ENCODE data around the gene GORASP2. TPM values are rescaled to one million over a fixed set of nuclear protein-coding genes. Genes with fewer than 3 reads are reported as not detected.

The GORASP2 gene
- total and polyA plus RNA-seq, 2 donors (not counting 1 experiment from before 2014, with no cell fraction given) = 28.2 to 228 TPM

- Histone ChIP-seq H2AFZ (ENCODE audit: low read length) (no peak overlapping the region), H4K20me1 (ENCODE audit: control insufficient read depth, extremely low read depth, insufficient read depth, low read length) (no peaks in the 10 kb centered on the region), H3K79me2 (ENCODE audit: control insufficient read depth, insufficient read depth, low read length) (no peaks in the 10 kb centered on the region), H3K27ac (ENCODE audit: insufficient read depth, low read length) (no peak overlapping the region), H3K4me1 (ENCODE audit: control insufficient read depth, extremely low read depth, insufficient read depth, low read length) (no peaks in the 10 kb centered on the region), H3K36me3 (ENCODE audit: control insufficient read depth, insufficient read depth, low read length) (peaks cover 2% of the 10 kb centered on the region), H3K9me3 (ENCODE audit: control insufficient read depth, insufficient read depth, low read depth, low read length) (no peaks in the 10 kb centered on the region), H3K9ac (ENCODE audit: insufficient read depth, low read length) (no peak overlapping the region), H3K4me3 (replicated peaks in 1 of 4; ENCODE audit: control extremely low read depth in 1 of 4, insufficient read depth in 1 of 4, low read depth in 3 of 4, low read length in 4 of 4) (no peak overlapping the region), H3K4me2 (ENCODE audit: extremely low read depth, insufficient read depth, low read length) (no peak overlapping the region), H3K27me3 (ENCODE audit: control insufficient read depth, insufficient read depth, low read length) (no peaks in the 10 kb centered on the region)
- DNase-seq (ENCODE audit: low read depth in 2 of 2) = no peak
- no peak for TF ChIP-seq EZH2 (IDR thresholded peaks at IDR 0.05; ENCODE audit: low read length, missing control alignments)
- TF ChIP-seq CTCF (conservative IDR thresholded peaks at IDR 0.05 in 1 of 2, IDR thresholded peaks at IDR 0.05 in 1 of 2; ENCODE audit: low read depth in 1 of 2, low read length in 2 of 2) = no peak
Observed at GRCh38 chr2:171004363-171004762, 75.3 kb downstream of the GORASP2 start.

- no peak for TF ChIP-seq CTCF (conservative IDR thresholded peaks at IDR 0.05 in 1 of 2, IDR thresholded peaks at IDR 0.05 in 1 of 2; ENCODE audit: low read depth in 1 of 2, low read length in 2 of 2)
- no peak for TF ChIP-seq EZH2 (IDR thresholded peaks at IDR 0.05; ENCODE audit: low read length, missing control alignments)
- H3K4me3 ChIP-seq (replicated peaks in 1 of 4; ENCODE audit: control extremely low read depth in 1 of 4, insufficient read depth in 1 of 4, low read depth in 3 of 4, low read length in 4 of 4) = no peak overlapping the region
Observed at GRCh38 chr2:171004833-171005232, 75.8 kb downstream of the GORASP2 start.

GRCh38 chr2:171008550-171009205 is 79.6 kb downstream of the GORASP2 start:
- Histone ChIP-seq H3K79me2 (ENCODE audit: control insufficient read depth, insufficient read depth, low read length) (no peaks in the 10 kb centered on the region), H3K36me3 (ENCODE audit: control insufficient read depth, insufficient read depth, low read length) (no peaks in the 10 kb centered on the region), H3K9ac (ENCODE audit: insufficient read depth, low read length) (no peak overlapping the region), H3K27ac (ENCODE audit: insufficient read depth, low read length) (no peak overlapping the region), H4K20me1 (ENCODE audit: control insufficient read depth, extremely low read depth, insufficient read depth, low read length) (no peaks in the 10 kb centered on the region), H3K27me3 (ENCODE audit: control insufficient read depth, insufficient read depth, low read length) (no peaks in the 10 kb centered on the region), H3K9me3 (ENCODE audit: control insufficient read depth, insufficient read depth, low read depth, low read length) (no peaks in the 10 kb centered on the region), H3K4me3 (replicated peaks in 1 of 4; ENCODE audit: control extremely low read depth in 1 of 4, insufficient read depth in 1 of 4, low read depth in 3 of 4, low read length in 4 of 4) (no peak overlapping the region), H2AFZ (ENCODE audit: low read length) (no peak overlapping the region), H3K4me1 (ENCODE audit: control insufficient read depth, extremely low read depth, insufficient read depth, low read length) (no peaks in the 10 kb centered on the region), H3K4me2 (ENCODE audit: extremely low read depth, insufficient read depth, low read length) (no peak overlapping the region)
- no peak for TF ChIP-seq CTCF (conservative IDR thresholded peaks at IDR 0.05 in 1 of 2, IDR thresholded peaks at IDR 0.05 in 1 of 2; ENCODE audit: low read depth in 1 of 2, low read length in 2 of 2)
- no peak for TF ChIP-seq EZH2 (IDR thresholded peaks at IDR 0.05; ENCODE audit: low read length, missing control alignments)
- no peak for DNase-seq (ENCODE audit: low read depth in 2 of 2)

More at GRCh38 chr2:171004833-171005232, 75.8 kb downstream of the GORASP2 start:
- H4K20me1 ChIP-seq (ENCODE audit: control insufficient read depth, extremely low read depth, insufficient read depth, low read length) = no peaks in the 10 kb centered on the region
- no peaks in the 10 kb centered on the region for H3K4me1 ChIP-seq (ENCODE audit: control insufficient read depth, extremely low read depth, insufficient read depth, low read length)
- no peak overlapping the region for H2AFZ ChIP-seq (ENCODE audit: low read length)
- H3K79me2 ChIP-seq (ENCODE audit: control insufficient read depth, insufficient read depth, low read length) = no peaks in the 10 kb centered on the region
- no peak for DNase-seq (ENCODE audit: low read depth in 2 of 2)
- H3K27ac ChIP-seq (ENCODE audit: insufficient read depth, low read length) = no peak overlapping the region
- peaks cover 2% of the 10 kb centered on the region for H3K36me3 ChIP-seq (ENCODE audit: control insufficient read depth, insufficient read depth, low read length)
- H3K9ac ChIP-seq (ENCODE audit: insufficient read depth, low read length) = no peak overlapping the region
- no peaks in the 10 kb centered on the region for H3K27me3 ChIP-seq (ENCODE audit: control insufficient read depth, insufficient read depth, low read length)
- no peaks in the 10 kb centered on the region for H3K9me3 ChIP-seq (ENCODE audit: control insufficient read depth, insufficient read depth, low read depth, low read length)
- no peak overlapping the region for H3K4me2 ChIP-seq (ENCODE audit: extremely low read depth, insufficient read depth, low read length)
